Neural cell (in vitro differentiated cells): Measurements from ENCODE around the gene SH3RF3. TPM values are rescaled to one million over a fixed set of nuclear protein-coding genes. Genes with fewer than 3 reads are reported as not detected.
A peak's percentile ranks its signal among the peaks of the same experiment; 100 is the strongest.

Experiments used
- H2AFZ ChIP-seq: fragments of 200-600, 300-800 bp; sonication (generic), shearing (Covaris generic); 2 replicates; pipeline ENCODE4 v1.6.0; 2014; ENCODE audit warnings: low read depth, mild to moderate bottlenecking, antibody characterized with exemption, low read length, moderate library complexity
- H3F3A ChIP-seq: fragments of 200-600 bp; shearing (Covaris generic); 2 replicates; pipeline ENCODE4 v1.6.1; 2016; ENCODE audit warnings: mild to moderate bottlenecking, moderate library complexity, mixed read lengths, antibody characterized with exemption, low read length; ENCODE audit not compliant: insufficient read depth, poor library complexity, severe bottlenecking
- H3K27ac ChIP-seq: fragments of 200-600, 300-800 bp; sonication (generic), shearing (Covaris generic); 2 replicates; pipeline ENCODE4 v1.5.1; 2014; ENCODE audit warnings: mild to moderate bottlenecking, low read length, moderate library complexity
- H3K27me3 ChIP-seq: fragments of 300-800, 200-600 bp; sonication (generic), shearing (Covaris generic); 2 replicates; pipeline ENCODE4 v1.6.0; 2014; ENCODE audit warnings: mild to moderate bottlenecking, low read depth, low read length, moderate library complexity; ENCODE audit not compliant: insufficient read depth
- H3K36me3 ChIP-seq: fragments of 300-800, 200-600 bp; sonication (generic), shearing (Covaris generic); 2 replicates; pipeline ENCODE4 v1.5.1; 2014; ENCODE audit warnings: mild to moderate bottlenecking, antibody characterized with exemption, low read length, moderate library complexity; ENCODE audit not compliant: insufficient read depth
- H3K4me2 ChIP-seq: fragments of 300-800, 200-600 bp; sonication (generic), shearing (Covaris generic); 2 replicates; pipeline ENCODE4 v1.6.0; 2014; ENCODE audit warnings: mild to moderate bottlenecking, low read length
- H3K4me3 ChIP-seq: fragments of 300-800, 200-600 bp; sonication (generic), shearing (Covaris generic); 2 replicates; pipeline ENCODE4 v1.5.1; 2014; ENCODE audit warnings: mild to moderate bottlenecking, low read length, moderate library complexity
- H3K79me2 ChIP-seq: fragments of 200-600 bp; shearing (Covaris generic); replicated peaks from 2 replicates; pipeline ENCODE4 v1.6.0; 2014; ENCODE audit warnings: mild to moderate bottlenecking, low read length, moderate library complexity; ENCODE audit not compliant: insufficient read depth
- H3K9ac ChIP-seq: fragments of 300-800, 200-600 bp; sonication (generic), shearing (Covaris generic); 2 replicates; pipeline ENCODE4 v1.6.1; 2016; ENCODE audit warnings: mild to moderate bottlenecking, low read length, mixed read lengths
- H3K9me2 ChIP-seq: fragments of 200-600 bp; shearing (Covaris generic); 2 replicates; pipeline ENCODE4 v1.6.1; 2016; ENCODE audit warnings: mild to moderate bottlenecking, low read length, mixed read lengths; ENCODE audit not compliant: insufficient read depth
- H3K9me3 ChIP-seq: fragments of 200-600, 300-800 bp; sonication (generic), shearing (Covaris generic); 2 replicates; pipeline ENCODE4 v1.6.1; 2016; ENCODE audit warnings: mild to moderate bottlenecking, mixed run types, low read length, moderate library complexity, mixed read lengths
- H4K20me1 ChIP-seq: fragments of 200-600 bp; shearing (Covaris generic); 2 replicates; pipeline ENCODE4 v1.6.1; 2016; ENCODE audit warnings: mild to moderate bottlenecking, mixed run types; ENCODE audit not compliant: insufficient read depth
- CTCF ChIP-seq: fragments of 450-650 bp; IDR thresholded peaks from 2 replicates; pipeline ENCODE4 v1.5.1; 2014; ENCODE audit warnings: antibody characterized with exemption, mild to moderate bottlenecking, moderate library complexity; ENCODE audit not compliant: poor library complexity, severe bottlenecking
- EP300 ChIP-seq: fragments of 450-650 bp; conservative IDR thresholded peaks from 2 replicates; pipeline ENCODE4 v1.6.1; 2014; ENCODE audit warnings: antibody characterized with exemption, mild to moderate bottlenecking, moderate library complexity; ENCODE audit not compliant: poor library complexity, severe bottlenecking
- EZH2 ChIP-seq: fragments of 200-600, 300-800 bp; shearing (Covaris generic), sonication (generic); IDR thresholded peaks from 2 replicates; pipeline ENCODE4 v1.6.1; 2014; ENCODE audit warnings: antibody characterized with exemption, low read length, borderline replicate concordance, mild to moderate bottlenecking; ENCODE audit not compliant: insufficient read depth, poor library complexity, severe bottlenecking
- MXI1 ChIP-seq: fragments of 450-650 bp; conservative IDR thresholded peaks from 2 replicates; pipeline ENCODE4 v1.6.1; 2014; ENCODE audit warnings: antibody characterized with exemption, mild to moderate bottlenecking; ENCODE audit not compliant: poor library complexity, severe bottlenecking
- POLR2AphosphoS5 ChIP-seq: IDR thresholded peaks from 2 replicates; pipeline ENCODE4 v1.6.1; 2012
- RAD21 ChIP-seq: fragments of 450-650 bp; conservative IDR thresholded peaks from 2 replicates; pipeline ENCODE4 v1.6.1; 2014; ENCODE audit warnings: antibody characterized with exemption, mild to moderate bottlenecking, moderate library complexity
- REST ChIP-seq: IDR thresholded peaks from 2 replicates; pipeline ENCODE4 v1.6.1; 2012; ENCODE audit warnings: borderline replicate concordance
- SMC3 ChIP-seq: fragments of 450-650 bp; conservative IDR thresholded peaks from 2 replicates; pipeline ENCODE4 v1.6.1; 2014; ENCODE audit warnings: antibody characterized with exemption, mild to moderate bottlenecking, moderate library complexity; ENCODE audit not compliant: poor library complexity
- TAF1 ChIP-seq: IDR thresholded peaks from 2 replicates; pipeline ENCODE4 v1.6.1; 2012; ENCODE audit warnings: low read depth
- polyA plus RNA-seq: library from polyadenylated mRNA; depleted of rRNA; stranded (reverse); fragments of >200 nt; gene quantifications from 2 replicates; pipeline ENCODE4 v1.2.3, GENCODE V29; 2014

SH3RF3 gene
- polyA plus RNA-seq, 1 donor from 2014 or later: 0.53 TPM

- no peaks in the 10 kb centered on the region for H3K9me2 ChIP-seq
- H3K4me3 ChIP-seq: peak overlapping the region; percentile 46
- H3K4me2 ChIP-seq: peak overlapping the region; percentile 21
- no peaks in the 10 kb centered on the region for H3K9me3 ChIP-seq
- H3K9ac ChIP-seq: peak overlapping the region; percentile 34
- peaks cover 8% of the 10 kb centered on the region for H3F3A ChIP-seq
- H2AFZ ChIP-seq: no peak overlapping the region
- H4K20me1 ChIP-seq: no peaks in the 10 kb centered on the region
- H3K36me3 ChIP-seq: no peaks in the 10 kb centered on the region
- peak overlapping the region; percentile 67 for H3K27ac ChIP-seq
- no peaks in the 10 kb centered on the region for H3K79me2 ChIP-seq
- no peaks in the 10 kb centered on the region for H3K27me3 ChIP-seq
- no peak for TF ChIP-seq RAD21
- TF ChIP-seq POLR2AphosphoS5: peak; percentile 65
- peak; percentile 40 for TF ChIP-seq MXI1
- TF ChIP-seq EP300: peak; percentile 43
- TF ChIP-seq EZH2: no peak
- TF ChIP-seq REST: no peak
- TF ChIP-seq SMC3: no peak
- no peak for TF ChIP-seq CTCF
- no peak for TF ChIP-seq TAF1
Observed at GRCh38 chr2:109438773-109439389, 309.9 kb downstream of the SH3RF3 start.

GRCh38 chr2:109439390-109439786 is 310.4 kb downstream of the SH3RF3 start:
- H3K4me3 ChIP-seq: peak overlapping the region; percentile 46
- H3K27ac ChIP-seq: peak overlapping the region; percentile 67
- H3K4me2 ChIP-seq: peak overlapping the region; percentile 21
- no peak overlapping the region for H2AFZ ChIP-seq
- peaks cover 8% of the 10 kb centered on the region for H3F3A ChIP-seq
- no peaks in the 10 kb centered on the region for H3K36me3 ChIP-seq
- no peaks in the 10 kb centered on the region for H3K79me2 ChIP-seq
- H3K27me3 ChIP-seq: no peaks in the 10 kb centered on the region
- no peaks in the 10 kb centered on the region for H3K9me2 ChIP-seq
- H4K20me1 ChIP-seq: no peaks in the 10 kb centered on the region
- H3K9me3 ChIP-seq: no peaks in the 10 kb centered on the region
- H3K9ac ChIP-seq: peak overlapping the region; percentile 13
- TF ChIP-seq POLR2AphosphoS5 (no peak), CTCF (no peak), MXI1 (peak; percentile 5), EP300 (no peak), TAF1 (no peak), REST (peak; percentile 58), EZH2 (no peak), RAD21 (no peak), SMC3 (no peak)
